SHP77 (cell line): ENCODE data around the gene PRKACA.
"Not testable (repeated sequence)": the region's sequence is repeated elsewhere in the genome, so short reads cannot be mapped to it uniquely, and the experiment has no call there.

Experiments
- DNase-seq, 2 experiments: peaks; one replicate each; lab custom pipeline; 2025; lab: John Stamatoyannopoulos, UW

The PRKACA gene

DNA sequence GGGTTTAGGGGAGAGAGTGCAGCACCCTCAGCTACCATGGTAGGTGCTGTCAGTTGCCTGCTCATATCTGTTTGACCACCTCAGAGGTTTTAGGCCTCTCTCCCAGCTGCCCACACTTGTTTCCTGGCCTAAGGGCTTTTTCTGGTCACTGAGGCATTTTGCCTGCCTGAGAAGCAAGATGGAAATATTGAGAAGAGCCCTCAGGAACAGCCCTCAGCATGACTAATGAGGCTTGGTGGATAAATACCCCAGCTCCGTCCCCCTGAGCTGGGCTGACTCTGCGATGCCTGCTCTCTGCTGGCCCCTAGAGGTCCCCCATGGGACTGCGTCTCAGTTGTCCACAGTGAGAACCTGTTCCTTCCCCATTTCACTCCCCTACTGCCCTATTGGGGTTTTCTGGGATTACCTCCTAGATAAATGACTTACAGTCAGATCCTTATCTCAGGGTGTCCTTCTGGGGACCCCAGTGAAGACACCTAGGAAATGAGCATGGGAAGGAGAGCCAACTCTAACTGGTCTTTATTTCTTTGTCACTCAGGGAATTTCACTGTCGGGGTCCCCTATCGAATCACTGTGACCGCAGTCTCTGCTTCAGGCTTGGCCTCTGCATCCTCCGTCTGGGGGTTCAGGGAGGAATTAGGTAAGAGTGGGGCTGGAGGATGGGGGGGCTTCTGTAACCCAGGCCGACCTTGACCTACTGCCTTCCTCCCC is 69.0 kb downstream of the PRKACA start:
- peak; percentile 26 to 47 for DNase-seq

DNA sequence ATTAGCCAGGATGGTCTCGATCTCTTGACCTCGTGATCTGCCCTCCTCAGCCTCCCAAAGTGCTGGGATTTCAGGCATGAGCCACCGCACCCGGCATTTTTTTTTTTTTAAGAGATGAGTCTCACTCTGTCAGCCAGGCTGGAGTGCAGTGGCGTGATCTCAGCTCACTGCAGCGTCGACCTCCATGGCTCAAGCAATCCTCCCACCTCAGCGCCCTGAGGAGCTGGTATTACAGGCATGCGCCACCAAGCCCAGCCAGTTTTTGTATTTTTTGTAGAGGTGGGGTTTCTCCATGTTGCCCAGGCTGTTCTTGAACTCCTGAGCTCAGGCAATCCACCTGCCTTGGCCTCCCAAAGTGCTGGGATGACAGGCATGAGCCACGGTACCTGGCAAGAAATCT is 69.7 kb downstream of the PRKACA start:
- DNase-seq: not testable (repeated sequence)

DNA sequence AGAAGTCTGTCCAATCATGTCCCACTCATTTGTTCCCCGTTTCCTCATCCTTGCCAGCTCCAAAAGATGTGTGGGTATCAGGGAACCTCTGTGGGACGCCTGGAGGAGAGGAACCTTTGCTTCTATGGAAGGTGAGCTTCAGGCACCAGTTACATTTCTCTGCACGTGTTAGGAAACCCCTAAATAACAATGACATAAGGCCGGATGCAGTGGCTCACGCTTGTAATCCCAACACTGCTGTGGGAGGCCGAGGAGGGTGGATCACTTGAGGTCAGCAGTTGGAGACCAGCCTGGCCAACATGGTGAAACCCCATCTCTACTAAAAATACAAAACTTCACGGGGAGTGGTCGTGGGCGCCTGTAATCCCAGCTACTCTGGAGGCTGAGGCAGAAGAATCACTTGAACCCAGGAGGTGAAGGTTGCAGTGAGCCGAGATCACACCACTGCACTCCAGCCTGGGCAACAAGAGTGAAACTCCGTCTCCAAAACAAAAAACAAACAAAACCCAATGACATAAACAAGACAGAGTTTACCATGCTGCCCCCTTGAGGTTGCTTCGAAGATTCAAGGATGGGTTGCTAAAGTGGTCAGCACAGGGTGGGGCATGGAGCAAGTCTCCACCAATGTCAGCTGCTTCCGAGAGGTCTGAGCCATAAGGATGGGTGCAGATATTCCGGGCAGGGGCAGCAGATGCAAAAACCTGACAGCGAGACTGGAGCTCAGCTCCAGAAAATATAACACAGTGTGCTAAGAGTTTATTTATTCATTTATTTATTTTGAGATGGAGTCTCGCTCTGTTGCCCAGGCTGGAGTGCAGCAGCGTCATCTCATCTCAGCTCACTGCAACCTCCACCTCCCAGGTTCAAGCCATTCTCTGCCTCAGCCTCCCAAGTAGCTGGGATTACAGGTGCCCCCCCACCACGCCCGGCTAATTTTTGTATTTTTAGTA is 74.6 kb downstream of the PRKACA start:
- peak; percentile 23 to 31 for DNase-seq
